COR-L47 (cell line): ENCODE results near the gene GLRX2.
"Not testable (repeated sequence)": the region's sequence is repeated elsewhere in the genome, so short reads cannot be mapped to it uniquely, and the experiment has no call there.

Source experiments
- DNase-seq: peaks from one replicate; lab custom pipeline; 2025; lab: John Stamatoyannopoulos, UW

GLRX2 gene

GRCh38 chr1:193062698-193063463 is 42.3 kb downstream of the GLRX2 start:
- no peak for DNase-seq

- DNase-seq = no peak
These were observed 44.3 kb downstream of the GLRX2 start for GRCh38 chr1:193060938-193061337.

DNA sequence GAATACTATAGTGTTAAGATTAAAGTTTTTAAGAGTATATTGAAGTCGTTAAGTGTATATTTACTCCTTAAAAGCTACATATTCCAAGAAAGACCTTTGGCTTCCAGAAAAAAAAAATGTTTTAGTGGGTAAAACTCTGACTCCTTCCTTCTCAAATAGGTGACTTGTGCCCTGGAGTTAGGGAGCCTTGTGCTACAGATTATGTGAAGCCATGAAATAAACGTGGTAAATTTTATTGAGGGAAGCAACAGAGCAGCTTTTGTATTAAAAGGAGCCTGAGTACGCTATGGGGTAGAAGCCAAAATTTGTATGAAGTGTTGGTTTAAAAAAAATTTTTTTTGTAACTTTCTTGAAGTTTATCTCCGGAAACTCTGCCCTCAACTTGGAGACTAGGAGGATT is 44.8 kb downstream of the GLRX2 start:
- no peak for DNase-seq

DNA sequence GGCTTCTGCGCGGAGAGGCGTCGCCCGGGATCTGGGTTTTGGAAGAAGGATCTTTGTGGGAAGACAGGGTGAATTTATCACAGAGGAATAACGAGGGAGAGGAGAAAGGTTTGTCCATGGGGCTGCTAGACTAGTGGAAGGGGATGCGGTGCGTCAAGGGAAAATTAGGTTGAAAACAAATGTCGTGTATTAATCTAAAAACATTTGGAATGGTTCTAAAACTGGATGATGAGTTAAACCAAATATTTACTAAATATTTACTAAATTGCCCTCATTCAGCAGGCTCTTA is 45.2 kb downstream of the GLRX2 start:
- no peak for DNase-seq

DNA sequence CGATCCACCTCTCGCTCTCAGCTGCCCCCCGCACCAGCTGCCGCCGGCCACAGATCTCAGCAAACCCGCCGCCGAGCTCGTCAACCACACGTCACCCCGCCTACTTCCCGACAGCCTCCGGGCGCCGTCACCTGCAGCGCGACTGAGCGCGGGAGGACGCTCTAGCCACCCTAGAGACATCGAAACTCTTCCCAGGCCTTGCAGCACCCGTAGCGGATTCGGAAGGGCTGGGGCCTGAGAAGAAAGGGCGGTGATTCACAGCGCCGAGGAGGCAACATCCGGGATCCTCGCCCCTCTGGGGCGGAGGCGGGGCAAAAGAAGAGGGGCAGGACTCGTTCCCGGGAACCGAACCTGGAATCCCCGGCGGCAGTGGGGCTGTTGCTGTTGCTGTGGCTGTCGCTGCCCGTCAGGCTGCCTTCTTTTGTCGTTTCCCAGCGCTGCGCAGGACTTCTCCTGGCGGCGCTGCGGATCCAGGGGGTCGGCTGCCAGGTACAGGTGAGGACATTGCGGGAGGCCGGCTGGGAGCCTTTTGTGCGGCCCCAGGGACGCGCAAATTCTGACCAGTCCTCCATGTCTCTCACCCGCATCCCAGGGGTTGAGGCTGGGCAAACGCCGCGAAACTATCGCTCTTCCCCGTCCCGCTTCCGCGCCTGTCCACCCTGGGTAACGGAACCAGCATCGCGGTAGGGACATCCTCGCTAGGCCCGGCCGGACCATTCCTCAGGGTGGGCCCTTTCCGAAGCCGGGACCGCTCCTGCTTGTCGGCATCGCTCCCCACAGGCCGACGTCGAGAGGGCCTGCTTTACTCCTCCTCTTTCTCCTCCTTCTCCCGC is 45.7 kb downstream of the GLRX2 start, which contains the start of the genes RO60 and UCHL5:
RO60 (plus strand) TSS at position 331 of the 833 bp plus-strand sequence. CDS start 9,443 bp downstream, outside the sequence.
UCHL5 (minus strand) TSS at position 79 of the 833 bp plus-strand sequence. CDS start 100 bp downstream, outside the sequence.
- peak; percentile 97 for DNase-seq

- DNase-seq = peak; percentile 51
These were observed 46.5 kb downstream of the GLRX2 start for GRCh38 chr1:193058529-193059281.

DNA sequence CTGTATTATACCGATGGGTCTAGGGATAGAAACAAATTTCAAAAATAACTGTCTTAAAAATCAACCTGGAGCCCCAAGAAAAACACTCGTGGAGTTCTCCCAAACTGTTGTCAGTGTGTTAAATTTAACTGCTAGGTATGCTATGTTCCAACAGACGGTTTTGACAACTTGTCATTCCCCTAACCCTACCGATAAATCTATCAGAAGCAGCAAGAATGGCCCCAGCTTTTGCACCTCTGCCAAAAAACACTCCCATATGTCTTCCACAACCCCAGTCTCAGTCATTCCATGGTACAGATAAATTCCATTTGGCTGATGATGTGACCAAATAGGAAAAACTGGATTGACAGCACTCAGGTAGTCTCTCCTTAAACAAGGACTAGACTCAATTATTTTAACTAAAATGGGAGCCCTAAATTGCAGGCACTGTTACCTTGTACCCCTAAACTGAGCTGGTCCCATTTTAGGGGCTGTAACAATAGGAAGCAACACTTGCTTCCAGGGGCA is 51.0 kb downstream of the GLRX2 start:
- no peak for DNase-seq

GRCh38 chr1:193048913-193049312 is 56.3 kb downstream of the GLRX2 start:
- DNase-seq = not testable (repeated sequence)
